SU-DHL-6 (cell line): ENCODE results near the gene ADGRG4.

ENCODE experiments used
- H2AFZ ChIP-seq: fragments of 200-600 bp; sonication (generic); 2 replicates; pipeline ENCODE4 v1.6.1; 2014; ENCODE audit warnings: low read depth, mild to moderate bottlenecking, moderate library complexity, mixed read lengths, antibody characterized with exemption, low read length; ENCODE audit not compliant: severe bottlenecking
- H3F3A ChIP-seq: fragments of 200-600 bp; shearing (Covaris generic); 2 replicates; pipeline ENCODE4 v1.6.0; 2016; ENCODE audit warnings: antibody characterized with exemption, mild to moderate bottlenecking; ENCODE audit not compliant: insufficient read depth
- H3K27ac ChIP-seq: fragments of 200-600 bp; sonication (generic); 2 replicates; pipeline ENCODE4 v1.5.1; 2016; ENCODE audit warnings: low read depth, mild to moderate bottlenecking, low read length, moderate library complexity, mixed read lengths
- H3K27me3 ChIP-seq: fragments of 200-600 bp; sonication (generic), shearing (Covaris generic); 2 replicates; pipeline ENCODE4 v1.6.0; 2014; ENCODE audit warnings: mild to moderate bottlenecking, low read length
- H3K36me3 ChIP-seq: fragments of 200-600 bp; sonication (generic); 2 replicates; pipeline ENCODE4 v1.6.1; 2014; ENCODE audit warnings: mild to moderate bottlenecking, low read length, mixed read lengths
- H3K4me2 ChIP-seq: fragments of 300-600, 200-600 bp; shearing (Covaris generic), sonication (generic); 2 replicates; pipeline ENCODE4 v1.6.0; 2014; ENCODE audit warnings: low read length, low read depth, mild to moderate bottlenecking; ENCODE audit not compliant: poor library complexity, severe bottlenecking
- H3K4me3 ChIP-seq: fragments of 200-600 bp; sonication (generic); 2 replicates; pipeline ENCODE4 v1.5.1; 2014; ENCODE audit warnings: antibody characterized with exemption, low read length, mild to moderate bottlenecking, mixed read lengths; ENCODE audit not compliant: insufficient read depth, poor library complexity, severe bottlenecking
- H3K79me2 ChIP-seq: fragments of 200-600 bp; sonication (generic); 2 replicates; pipeline ENCODE4 v1.6.1; 2014; ENCODE audit warnings: mild to moderate bottlenecking, low read length, moderate library complexity; ENCODE audit not compliant: insufficient read depth
- H3K9ac ChIP-seq: fragments of 200-600 bp; sonication (generic); 2 replicates; pipeline ENCODE4 v1.7.0; 2014; ENCODE audit warnings: mild to moderate bottlenecking, low read length
- H3K9me2 ChIP-seq: fragments of 200-600 bp; sonication (generic); replicated peaks from 2 replicates; pipeline ENCODE4 v1.6.1; 2014; ENCODE audit warnings: low read length; ENCODE audit not compliant: insufficient read depth
- H3K9me3 ChIP-seq: fragments of 200-600 bp; sonication (generic); 2 replicates; pipeline ENCODE4 v1.6.1; 2014; ENCODE audit warnings: low read length, mixed read lengths; ENCODE audit not compliant: insufficient read depth
- H4K20me1 ChIP-seq: fragments of 200-600 bp; sonication (generic); 2 replicates; pipeline ENCODE4 v1.6.1; 2014; ENCODE audit warnings: low read depth, mild to moderate bottlenecking, antibody characterized with exemption, low read length, moderate library complexity, mixed read lengths
- EZH2phosphoT487 ChIP-seq: fragments of 200-600 bp; sonication (generic), shearing (Covaris generic); conservative IDR thresholded peaks from 2 replicates; pipeline ENCODE4 v1.6.1; 2018; ENCODE audit warnings: mild to moderate bottlenecking, antibody characterized with exemption, low read length, moderate library complexity, mixed read lengths
- TF ChIP-seq, protein P1 (sequence below): fragments of 200-600 bp; sonication (generic); IDR thresholded peaks from one replicate; pipeline ENCODE4 v1.5.1; 2017; ENCODE audit warnings: antibody characterized with exemption, mild to moderate bottlenecking, low read length, moderate library complexity; ENCODE audit not compliant: insufficient read depth, poor library complexity, severe bottlenecking

Gene ADGRG4

DNA sequence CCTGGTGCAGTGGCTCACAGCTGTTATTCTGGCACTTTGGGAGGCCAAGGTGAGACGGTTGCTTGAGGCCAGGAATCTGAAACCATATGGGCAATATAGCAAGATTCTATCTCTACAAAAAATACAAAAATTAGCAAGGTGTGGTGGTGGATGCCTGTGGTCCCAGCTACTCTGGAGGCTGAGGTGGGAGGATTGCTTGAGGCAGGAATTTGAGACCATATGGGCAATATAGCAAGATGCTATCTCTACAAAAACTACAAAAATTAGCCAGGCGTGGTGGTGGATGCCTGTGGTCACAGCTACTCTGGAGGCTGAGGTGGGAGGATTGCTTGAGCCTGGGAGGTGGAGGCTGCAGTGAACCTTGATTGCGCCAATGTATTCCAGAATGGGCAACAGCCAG is 2.3 kb downstream of the ADGRG4 start:
- Histone ChIP-seq H3K9me2 (no peaks in the 10 kb centered on the region), H3K36me3 (no peaks in the 10 kb centered on the region), H3K4me3 (no peak overlapping the region), H2AFZ (no peak overlapping the region), H3K27ac (no peak overlapping the region), H3K79me2 (no peaks in the 10 kb centered on the region), H4K20me1 (no peaks in the 10 kb centered on the region), H3K27me3 (no peaks in the 10 kb centered on the region), H3K4me2 (no peak overlapping the region), H3K9ac (no peak overlapping the region), H3F3A (no peaks in the 10 kb centered on the region), H3K9me3 (no peaks in the 10 kb centered on the region)
- TF ChIP-seq EZH2phosphoT487: no peak
- TF ChIP-seq, protein P1, sequence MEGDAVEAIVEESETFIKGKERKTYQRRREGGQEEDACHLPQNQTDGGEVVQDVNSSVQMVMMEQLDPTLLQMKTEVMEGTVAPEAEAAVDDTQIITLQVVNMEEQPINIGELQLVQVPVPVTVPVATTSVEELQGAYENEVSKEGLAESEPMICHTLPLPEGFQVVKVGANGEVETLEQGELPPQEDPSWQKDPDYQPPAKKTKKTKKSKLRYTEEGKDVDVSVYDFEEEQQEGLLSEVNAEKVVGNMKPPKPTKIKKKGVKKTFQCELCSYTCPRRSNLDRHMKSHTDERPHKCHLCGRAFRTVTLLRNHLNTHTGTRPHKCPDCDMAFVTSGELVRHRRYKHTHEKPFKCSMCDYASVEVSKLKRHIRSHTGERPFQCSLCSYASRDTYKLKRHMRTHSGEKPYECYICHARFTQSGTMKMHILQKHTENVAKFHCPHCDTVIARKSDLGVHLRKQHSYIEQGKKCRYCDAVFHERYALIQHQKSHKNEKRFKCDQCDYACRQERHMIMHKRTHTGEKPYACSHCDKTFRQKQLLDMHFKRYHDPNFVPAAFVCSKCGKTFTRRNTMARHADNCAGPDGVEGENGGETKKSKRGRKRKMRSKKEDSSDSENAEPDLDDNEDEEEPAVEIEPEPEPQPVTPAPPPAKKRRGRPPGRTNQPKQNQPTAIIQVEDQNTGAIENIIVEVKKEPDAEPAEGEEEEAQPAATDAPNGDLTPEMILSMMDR: no peak

DNA sequence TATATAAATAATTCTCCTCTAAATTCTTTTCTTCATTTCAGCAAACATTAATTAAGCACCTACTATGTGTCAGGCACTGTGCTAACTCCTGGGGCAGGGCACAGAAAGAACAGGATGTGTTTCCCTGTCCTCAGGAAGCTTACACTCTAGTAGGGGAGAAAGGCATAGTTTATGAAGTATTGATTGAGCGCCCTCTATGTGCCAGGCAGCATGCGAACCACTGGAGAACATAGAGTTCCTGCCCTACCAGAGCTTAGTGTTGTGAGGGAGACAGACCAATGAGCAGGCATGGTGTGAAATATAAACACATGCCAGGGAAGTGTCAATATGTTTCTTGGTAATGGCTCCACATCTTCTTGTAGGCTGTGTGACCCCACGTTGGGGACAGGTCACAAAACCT is 3.7 kb downstream of the ADGRG4 start:
- no peak overlapping the region for H3K4me3 ChIP-seq

DNA sequence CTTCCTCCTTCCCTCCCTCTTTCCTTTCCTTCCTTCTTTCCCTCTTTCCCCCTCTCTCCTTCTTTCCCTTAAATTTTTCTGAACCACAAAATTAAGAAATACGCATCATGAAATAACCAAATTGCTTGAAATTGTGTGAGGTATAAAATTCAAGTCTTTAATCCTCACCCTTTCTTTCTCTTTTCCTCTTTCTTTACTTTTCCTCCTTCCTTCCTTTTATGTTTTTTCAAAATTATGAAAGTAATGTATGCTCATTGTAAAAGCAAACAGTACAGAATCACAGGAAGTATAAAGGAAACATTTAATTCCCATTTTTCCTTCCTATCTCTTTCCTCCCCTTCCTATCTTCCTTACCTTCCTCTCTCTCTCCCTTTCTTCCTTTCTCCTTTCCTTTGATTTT is 5.4 kb downstream of the ADGRG4 start:
- Histone ChIP-seq H3F3A (no peaks in the 10 kb centered on the region), H3K4me3 (no peak overlapping the region), H3K36me3 (no peaks in the 10 kb centered on the region), H4K20me1 (no peaks in the 10 kb centered on the region), H3K27ac (no peak overlapping the region), H3K9me2 (no peaks in the 10 kb centered on the region), H2AFZ (no peak overlapping the region), H3K27me3 (no peaks in the 10 kb centered on the region), H3K4me2 (no peak overlapping the region), H3K9ac (no peak overlapping the region), H3K9me3 (no peaks in the 10 kb centered on the region), H3K79me2 (no peaks in the 10 kb centered on the region)
- TF ChIP-seq, protein P1: no peak
- TF ChIP-seq EZH2phosphoT487: no peak

More for the DNA sequence above, 3.7 kb downstream of the ADGRG4 start:
- no peak overlapping the region for H2AFZ ChIP-seq
- H3K9me2 ChIP-seq: no peaks in the 10 kb centered on the region
- no peaks in the 10 kb centered on the region for H3K27me3 ChIP-seq
- H3K27ac ChIP-seq: no peak overlapping the region
- no peak overlapping the region for H3K4me2 ChIP-seq
- TF ChIP-seq, protein P1: no peak
- no peak for TF ChIP-seq EZH2phosphoT487
- H3K9me3 ChIP-seq: no peaks in the 10 kb centered on the region
- H3F3A ChIP-seq: no peaks in the 10 kb centered on the region
- no peaks in the 10 kb centered on the region for H3K36me3 ChIP-seq
- H3K9ac ChIP-seq: no peak overlapping the region
- H4K20me1 ChIP-seq: no peaks in the 10 kb centered on the region
- H3K79me2 ChIP-seq: no peaks in the 10 kb centered on the region
